K562 (cell line): ENCODE results near the gene APOLD1.

Experiments
- BHLHE40 ChIP-seq: IDR thresholded peaks from 2 replicates; pipeline ENCODE4 v1.6.1; 2011; ENCODE audit warnings: low read length, improper control_type of control experiment
- CAMTA2 ChIP-seq: fragments of 250-450 bp; sonication (Bioruptor Pico); conservative IDR thresholded peaks from 2 replicates; pipeline ENCODE4 v1.5.1; 2022
- CHCHD3 ChIP-seq: fragments of 250-450 bp; sonication (Bioruptor Pico); IDR thresholded peaks from 2 replicates; pipeline ENCODE4 v2.1.2; 2022; ENCODE audit warnings: mild to moderate bottlenecking
- GTF2F1 ChIP-seq: IDR thresholded peaks from 2 replicates; pipeline ENCODE4 v1.6.1; 2011; ENCODE audit warnings: low read depth, low read length, improper control_type of control experiment
- HNRNPH1 ChIP-seq: fragments of 200-400 bp; formaldehyde crosslinking; optimal IDR thresholded peaks from 2 replicates; pipeline ENCODE3; 2017; ENCODE audit warnings: low read depth, mild to moderate bottlenecking, low read length, moderate library complexity
- IRF1 ChIP-seq: sonication (generic); formaldehyde crosslinking; IDR thresholded peaks from 2 replicates; pipeline ENCODE4 v1.8.0; 2022; ENCODE audit warnings: missing genetic modification reagents, mild to moderate bottlenecking, borderline replicate concordance
- NBN ChIP-seq: fragments of 450-650 bp; IDR thresholded peaks from 2 replicates; pipeline ENCODE4 v1.6.1; 2016; ENCODE audit warnings: low read depth, mild to moderate bottlenecking
- NR3C1 ChIP-seq: sonication (generic); formaldehyde crosslinking; IDR thresholded peaks from 2 replicates; pipeline ENCODE4 v1.8.1; 2022; ENCODE audit warnings: missing genetic modification reagents
- NRF1 ChIP-seq, 2 experiments: fragments of 450-650 bp; IDR thresholded peaks in 1 of 2; conservative IDR thresholded peaks in 1 of 2; 2 replicates each; pipeline ENCODE4 v1.6.1; 2014; ENCODE audit warnings: mild to moderate bottlenecking in 2 of 2
- POLR2AphosphoS5 ChIP-seq: IDR thresholded peaks from 2 replicates; pipeline ENCODE4 v1.6.1; 2011; ENCODE audit warnings: mild to moderate bottlenecking, low read depth, low read length, moderate library complexity; ENCODE audit not compliant: control insufficient read depth, insufficient read depth
- SIX5 ChIP-seq, 2 experiments: IDR thresholded peaks; 2 replicates each; pipeline ENCODE4 v1.6.1; 2011; ENCODE audit warnings: low read length in 2 of 2, borderline replicate concordance in 1 of 2, low read depth in 1 of 2, mild to moderate bottlenecking in 1 of 2, moderate library complexity in 1 of 2; ENCODE audit not compliant: insufficient read depth in 1 of 2
- SP1 ChIP-seq: sonication (generic); formaldehyde crosslinking; IDR thresholded peaks from 2 replicates; pipeline ENCODE4 v1.8.1; 2022; ENCODE audit warnings: mild to moderate bottlenecking, missing genetic modification reagents
- TF ChIP-seq, protein P1 (sequence below), 3 experiments: IDR thresholded peaks in 2 of 3; conservative IDR thresholded peaks in 1 of 3; 2 replicates each; pipeline ENCODE4 v1.5.1; 2011 to 2012; ENCODE audit warnings: low read length in 3 of 3, mild to moderate bottlenecking in 3 of 3, control low read depth in 2 of 3, improper control_type of control experiment in 1 of 3, inconsistent platforms in 1 of 3, low read depth in 1 of 3, mixed read lengths in 1 of 3, moderate library complexity in 1 of 3; ENCODE audit not compliant: insufficient read depth in 2 of 3

DNA sequence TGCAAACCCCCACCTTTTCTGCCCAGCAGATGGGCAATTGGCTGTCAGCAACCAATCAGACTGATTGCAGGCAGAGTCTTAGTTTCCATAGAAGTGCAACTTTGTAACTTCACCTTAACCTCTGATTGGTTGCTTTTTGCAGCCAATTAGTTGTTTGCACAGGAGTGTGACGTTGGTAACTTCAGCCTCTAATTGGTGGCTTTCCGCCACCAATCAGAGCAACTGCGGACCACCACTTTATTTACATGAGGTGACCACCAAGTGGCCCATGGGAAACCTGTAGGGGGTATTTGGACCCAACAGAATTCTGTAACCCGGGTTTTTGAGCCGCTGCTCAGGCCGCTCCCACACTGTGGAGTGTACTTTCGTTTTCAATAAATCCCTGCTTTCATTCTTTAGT, 36.0 kb upstream of the APOLD1 start:
- TF ChIP-seq, protein P1, sequence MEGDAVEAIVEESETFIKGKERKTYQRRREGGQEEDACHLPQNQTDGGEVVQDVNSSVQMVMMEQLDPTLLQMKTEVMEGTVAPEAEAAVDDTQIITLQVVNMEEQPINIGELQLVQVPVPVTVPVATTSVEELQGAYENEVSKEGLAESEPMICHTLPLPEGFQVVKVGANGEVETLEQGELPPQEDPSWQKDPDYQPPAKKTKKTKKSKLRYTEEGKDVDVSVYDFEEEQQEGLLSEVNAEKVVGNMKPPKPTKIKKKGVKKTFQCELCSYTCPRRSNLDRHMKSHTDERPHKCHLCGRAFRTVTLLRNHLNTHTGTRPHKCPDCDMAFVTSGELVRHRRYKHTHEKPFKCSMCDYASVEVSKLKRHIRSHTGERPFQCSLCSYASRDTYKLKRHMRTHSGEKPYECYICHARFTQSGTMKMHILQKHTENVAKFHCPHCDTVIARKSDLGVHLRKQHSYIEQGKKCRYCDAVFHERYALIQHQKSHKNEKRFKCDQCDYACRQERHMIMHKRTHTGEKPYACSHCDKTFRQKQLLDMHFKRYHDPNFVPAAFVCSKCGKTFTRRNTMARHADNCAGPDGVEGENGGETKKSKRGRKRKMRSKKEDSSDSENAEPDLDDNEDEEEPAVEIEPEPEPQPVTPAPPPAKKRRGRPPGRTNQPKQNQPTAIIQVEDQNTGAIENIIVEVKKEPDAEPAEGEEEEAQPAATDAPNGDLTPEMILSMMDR (IDR thresholded peaks at IDR 0.05 in 2 of 3, conservative IDR thresholded peaks at IDR 0.05 in 1 of 3; ENCODE audit: insufficient read depth in 2 of 3, low read depth in 1 of 3, low read length in 3 of 3), result no peak
- TF ChIP-seq POLR2AphosphoS5 (no peak), HNRNPH1 (no peak), NRF1 (conservative IDR thresholded peaks at IDR 0.05 in 1 of 2, IDR thresholded peaks at IDR 0.05 in 1 of 2) (no peak), BHLHE40 (no peak), CHCHD3 (CRISPR knock-in tag) (no peak), NBN (no peak), GTF2F1 (no peak), SP1 (CRISPR knock-in tag) (no peak), NR3C1 (CRISPR knock-in tag) (no peak), CAMTA2 (no peak), IRF1 (CRISPR knock-in tag) (no peak), SIX5 (IDR thresholded peaks at IDR 0.05; ENCODE audit: borderline replicate concordance in 1 of 2, insufficient read depth in 1 of 2, low read depth in 1 of 2, low read length in 2 of 2) (no peak)
